H9 (cell line): ENCODE results near the gene WFDC2. TPM values are rescaled to one million over a fixed set of nuclear protein-coding genes. Genes with fewer than 3 reads are reported as not detected.

ENCODE experiments used
- DNase-seq: peaks from one replicate; pipeline ENCODE4 v3.0.0-alpha.2; 2017
- H2AFZ ChIP-seq: one replicate; pipeline ENCODE4 v1.6.1; 2013; ENCODE audit warnings: mild to moderate bottlenecking, low read length, control low read depth, moderate library complexity
- H2AK5ac ChIP-seq: 2 replicates; pipeline ENCODE4 v1.6.1; 2013; ENCODE audit warnings: low read length, control low read depth, mixed read lengths; ENCODE audit not compliant: insufficient read length
- H2BK120ac ChIP-seq: one replicate; pipeline ENCODE4 v1.6.1; 2013; ENCODE audit warnings: low read depth, mild to moderate bottlenecking, low read length, control low read depth, inconsistent platforms; ENCODE audit not compliant: poor library complexity, severe bottlenecking
- H2BK12ac ChIP-seq: 2 replicates; pipeline ENCODE4 v1.6.1; 2013; ENCODE audit warnings: low read length, control low read depth, mixed read lengths, low read depth; ENCODE audit not compliant: insufficient read length
- H2BK15ac ChIP-seq: 2 replicates; pipeline ENCODE4 v1.6.1; 2013; ENCODE audit warnings: low read depth, low read length, control low read depth
- H2BK20ac ChIP-seq: one replicate; pipeline ENCODE4 v1.6.1; 2013; ENCODE audit warnings: low read depth, mild to moderate bottlenecking, low read length, control low read depth, inconsistent platforms; ENCODE audit not compliant: poor library complexity, severe bottlenecking
- H2BK5ac ChIP-seq: 2 replicates; pipeline ENCODE4 v1.6.1; 2013; ENCODE audit warnings: low read length, control low read depth, mixed read lengths; ENCODE audit not compliant: insufficient read length
- H3K14ac ChIP-seq: 2 replicates; pipeline ENCODE4 v1.6.1; 2013; ENCODE audit warnings: low read length, control low read depth; ENCODE audit not compliant: insufficient read depth
- H3K18ac ChIP-seq: 2 replicates; pipeline ENCODE4 v1.6.1; 2013; ENCODE audit warnings: low read depth, mild to moderate bottlenecking, mixed read lengths, low read length, control low read depth; ENCODE audit not compliant: insufficient read length
- H3K23ac ChIP-seq: 2 replicates; pipeline ENCODE4 v1.6.1; 2013; ENCODE audit warnings: low read length, control low read depth, mixed read lengths, low read depth; ENCODE audit not compliant: insufficient read length
- H3K23me2 ChIP-seq: 2 replicates; pipeline ENCODE4 v1.6.1; 2013; ENCODE audit warnings: low read depth, mild to moderate bottlenecking, mixed read lengths, low read length, control low read depth; ENCODE audit not compliant: insufficient read length, poor library complexity, severe bottlenecking
- H3K27ac ChIP-seq: 2 replicates; pipeline ENCODE4 v1.5.1; 2013; ENCODE audit warnings: low read length, control low read depth, mixed read lengths, low read depth; ENCODE audit not compliant: insufficient read length
- H3K27me3 ChIP-seq: 2 replicates; pipeline ENCODE4 v1.6.1; 2013; ENCODE audit warnings: low read length, control low read depth, inconsistent platforms; ENCODE audit not compliant: insufficient read depth
- H3K4ac ChIP-seq: 2 replicates; pipeline ENCODE4 v1.6.1; 2013; ENCODE audit warnings: low read depth, mild to moderate bottlenecking, control low read depth, inconsistent platforms, low read length, moderate library complexity
- H3K4me1 ChIP-seq: 2 replicates; pipeline ENCODE4 v1.6.1; 2013; ENCODE audit warnings: low read length, control low read depth, inconsistent platforms; ENCODE audit not compliant: insufficient read depth
- H3K4me2 ChIP-seq: 2 replicates; pipeline ENCODE4 v1.6.1; 2013; ENCODE audit warnings: low read length, control low read depth, mixed read lengths; ENCODE audit not compliant: insufficient read length, insufficient read depth
- H3K56ac ChIP-seq: 2 replicates; pipeline ENCODE4 v1.6.1; 2013; ENCODE audit warnings: low read depth, mild to moderate bottlenecking, mixed read lengths, low read length, control low read depth; ENCODE audit not compliant: insufficient read length
- H3K79me1 ChIP-seq: 2 replicates; pipeline ENCODE4 v1.6.1; 2013; ENCODE audit warnings: low read depth, mild to moderate bottlenecking, moderate library complexity, low read length, control low read depth, inconsistent platforms; ENCODE audit not compliant: insufficient read depth, poor library complexity, severe bottlenecking
- H3K79me2 ChIP-seq: 2 replicates; pipeline ENCODE4 v1.6.1; 2013; ENCODE audit warnings: low read length, control low read depth, inconsistent platforms; ENCODE audit not compliant: insufficient read depth
- H3K9ac ChIP-seq: 2 replicates; pipeline ENCODE4 v1.6.1; 2013; ENCODE audit warnings: low read length, control low read depth, mixed read lengths; ENCODE audit not compliant: insufficient read length; ENCODE audit errors: extremely low read depth
- H3K9me3 ChIP-seq: one replicate; pipeline ENCODE4 v1.6.1; 2013; ENCODE audit warnings: low read depth, low read length, inconsistent platforms; ENCODE audit not compliant: control insufficient read depth
- H3T11ph ChIP-seq: one replicate; pipeline ENCODE4 v1.6.1; 2013; ENCODE audit warnings: mild to moderate bottlenecking, low read length, control low read depth, inconsistent platforms
- H4K20me1 ChIP-seq: one replicate; pipeline ENCODE4 v1.6.1; 2013; ENCODE audit not compliant: control insufficient read depth, insufficient read length, insufficient read depth
- H4K5ac ChIP-seq: 2 replicates; pipeline ENCODE4 v1.6.1; 2013; ENCODE audit warnings: low read depth, mild to moderate bottlenecking, mixed read lengths, low read length, control low read depth; ENCODE audit not compliant: insufficient read length
- H4K8ac ChIP-seq: replicated peaks from 2 replicates; pipeline ENCODE4 v1.6.1; 2013; ENCODE audit warnings: low read length, control low read depth, mixed read lengths, low read depth; ENCODE audit not compliant: insufficient read length
- H4K91ac ChIP-seq: 2 replicates; pipeline ENCODE4 v1.6.1; 2013; ENCODE audit warnings: low read depth, mild to moderate bottlenecking, moderate library complexity, mixed read lengths, low read length, control low read depth; ENCODE audit not compliant: insufficient read length
- H3K27ac Mint-ChIP-seq, 3 experiments: 2 replicates in 2 of 3; 3 replicates in 1 of 3; pipeline ENCODE4 v1.8.0; 2020 to 2021; ENCODE audit warnings: mixed read lengths in 3 of 3, mild to moderate bottlenecking in 1 of 3, moderate library complexity in 1 of 3
- H3K27me3 Mint-ChIP-seq: 2 replicates; pipeline ENCODE4 v1.8.0; 2021; ENCODE audit warnings: low read depth, mild to moderate bottlenecking, moderate library complexity, mixed read lengths
- H3K36me3 Mint-ChIP-seq, 3 experiments: 2 replicates in 2 of 3; 3 replicates in 1 of 3; pipeline ENCODE4 v1.8.0; 2020 to 2021; ENCODE audit warnings: low read depth in 3 of 3, mixed read lengths in 3 of 3; ENCODE audit not compliant: insufficient read depth in 1 of 3
- H3K4me1 Mint-ChIP-seq, 2 experiments: 2 replicates each; pipeline ENCODE4 v1.8.0; 2020; ENCODE audit warnings: mixed read lengths in 2 of 2
- H3K4me3 Mint-ChIP-seq, 2 experiments: 2 replicates in 1 of 2; 3 replicates in 1 of 2; pipeline ENCODE4 v1.8.0; 2020 to 2021; ENCODE audit warnings: mild to moderate bottlenecking in 2 of 2, mixed read lengths in 2 of 2, moderate library complexity in 1 of 2
- H3K9me3 Mint-ChIP-seq, 2 experiments: 2 replicates in 1 of 2; 3 replicates in 1 of 2; pipeline ENCODE4 v1.8.0; 2020; ENCODE audit warnings: mild to moderate bottlenecking in 2 of 2, mixed read lengths in 2 of 2, moderate library complexity in 1 of 2
- WGBS: extraction: QIAGEN DNeasy Blood & Tissue Kit; methylation state at CpG from one replicate; pipeline ENCODE4 v1.1.7; 2013; ENCODE audit warnings: missing lambda C conversion rate, low lambda C conversion rate, mixed read lengths; ENCODE audit not compliant: insufficient read length; ENCODE audit errors: extremely low coverage; 5-methylcytosine and 5-hydroxymethylcytosine counted together
- total RNA-seq: library from RNA; stranded (reverse); gene quantifications from 2 replicates; pipeline ENCODE4 v1.2.1, GENCODE V29; 2021
- TF ChIP-seq, protein P1 (sequence below): fragments of 200-600 bp; sonication (generic); conservative IDR thresholded peaks from 3 replicates; pipeline ENCODE4 v1.8.0; 2021; ENCODE audit warnings: antibody characterized with exemption, mild to moderate bottlenecking

The WFDC2 gene
- total RNA-seq, 1 experiment from 2014 or later: 57.1 TPM

DNA sequence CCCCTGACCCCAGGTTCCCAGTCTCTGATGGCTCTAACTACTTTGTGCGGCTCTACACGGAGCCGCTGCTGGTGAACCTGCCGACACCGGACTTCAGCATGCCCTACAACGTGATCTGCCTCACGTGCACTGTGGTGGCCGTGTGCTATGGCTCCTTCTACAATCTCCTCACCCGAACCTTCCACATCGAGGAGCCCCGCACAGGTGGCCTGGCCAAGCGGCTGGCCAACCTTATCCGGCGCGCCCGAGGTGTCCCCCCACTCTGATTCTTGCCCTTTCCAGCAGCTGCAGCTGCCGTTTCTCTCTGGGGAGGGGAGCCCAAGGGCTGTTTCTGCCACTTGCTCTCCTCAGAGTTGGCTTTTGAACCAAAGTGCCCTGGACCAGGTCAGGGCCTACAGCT lies 44.0 kb upstream of the WFDC2 start:
- no peak overlapping the region for H3K23ac ChIP-seq
- TF ChIP-seq, protein P1, sequence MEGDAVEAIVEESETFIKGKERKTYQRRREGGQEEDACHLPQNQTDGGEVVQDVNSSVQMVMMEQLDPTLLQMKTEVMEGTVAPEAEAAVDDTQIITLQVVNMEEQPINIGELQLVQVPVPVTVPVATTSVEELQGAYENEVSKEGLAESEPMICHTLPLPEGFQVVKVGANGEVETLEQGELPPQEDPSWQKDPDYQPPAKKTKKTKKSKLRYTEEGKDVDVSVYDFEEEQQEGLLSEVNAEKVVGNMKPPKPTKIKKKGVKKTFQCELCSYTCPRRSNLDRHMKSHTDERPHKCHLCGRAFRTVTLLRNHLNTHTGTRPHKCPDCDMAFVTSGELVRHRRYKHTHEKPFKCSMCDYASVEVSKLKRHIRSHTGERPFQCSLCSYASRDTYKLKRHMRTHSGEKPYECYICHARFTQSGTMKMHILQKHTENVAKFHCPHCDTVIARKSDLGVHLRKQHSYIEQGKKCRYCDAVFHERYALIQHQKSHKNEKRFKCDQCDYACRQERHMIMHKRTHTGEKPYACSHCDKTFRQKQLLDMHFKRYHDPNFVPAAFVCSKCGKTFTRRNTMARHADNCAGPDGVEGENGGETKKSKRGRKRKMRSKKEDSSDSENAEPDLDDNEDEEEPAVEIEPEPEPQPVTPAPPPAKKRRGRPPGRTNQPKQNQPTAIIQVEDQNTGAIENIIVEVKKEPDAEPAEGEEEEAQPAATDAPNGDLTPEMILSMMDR: no peak
- no peaks in the 10 kb centered on the region for H3K79me2 ChIP-seq
- H3K18ac ChIP-seq: no peak overlapping the region
- no peak overlapping the region for H2BK15ac ChIP-seq
- Mint-ChIP-seq H3K36me3 (peaks cover 20 to 51% (median 42%) of the 10 kb centered on the region in 3 experiments; a peak in 6 of 7 replicates), H3K4me3 (no peak overlapping the region), H3K27me3 (no peaks in the 10 kb centered on the region), H3K9me3 (no peaks in the 10 kb centered on the region), H3K27ac (no peak overlapping the region), H3K4me1 (no peaks in the 10 kb centered on the region; a peak in 1 of 4 replicates)
- no peak overlapping the region for H3K14ac ChIP-seq
- H3K4ac ChIP-seq: no peak overlapping the region
- H2BK120ac ChIP-seq: no peak overlapping the region
- no peak overlapping the region for H3K4me2 ChIP-seq
- no peaks in the 10 kb centered on the region for H3K9me3 ChIP-seq
- WGBS: no CpG with 5 or more reads among the region's 17 CpGs
- H2AFZ ChIP-seq: no peak overlapping the region
- H3T11ph ChIP-seq: no peak overlapping the region
- no peak for DNase-seq
- H3K27ac ChIP-seq: no peak overlapping the region
- H4K8ac ChIP-seq: no peak overlapping the region
- no peaks in the 10 kb centered on the region for H3K4me1 ChIP-seq
- no peak overlapping the region for H3K56ac ChIP-seq
- no peaks in the 10 kb centered on the region for H3K79me1 ChIP-seq
- H4K20me1 ChIP-seq: no peaks in the 10 kb centered on the region
- no peaks in the 10 kb centered on the region for H3K23me2 ChIP-seq
- H2BK12ac ChIP-seq: no peak overlapping the region
- H3K9ac ChIP-seq: no peak overlapping the region
- no peak overlapping the region for H2AK5ac ChIP-seq
- no peak overlapping the region for H4K5ac ChIP-seq
- no peak overlapping the region for H4K91ac ChIP-seq
- no peaks in the 10 kb centered on the region for H3K27me3 ChIP-seq
- no peak overlapping the region for H2BK20ac ChIP-seq
- H2BK5ac ChIP-seq: no peak overlapping the region
